Measurements from ENCODE around the gene SOX6. TPM values are rescaled to one million over a fixed set of nuclear protein-coding genes. Genes with fewer than 3 reads are reported as not detected.

The SOX6 gene
- total RNA-seq, 1 donor from 2014 or later: 4.9 TPM

DNA sequence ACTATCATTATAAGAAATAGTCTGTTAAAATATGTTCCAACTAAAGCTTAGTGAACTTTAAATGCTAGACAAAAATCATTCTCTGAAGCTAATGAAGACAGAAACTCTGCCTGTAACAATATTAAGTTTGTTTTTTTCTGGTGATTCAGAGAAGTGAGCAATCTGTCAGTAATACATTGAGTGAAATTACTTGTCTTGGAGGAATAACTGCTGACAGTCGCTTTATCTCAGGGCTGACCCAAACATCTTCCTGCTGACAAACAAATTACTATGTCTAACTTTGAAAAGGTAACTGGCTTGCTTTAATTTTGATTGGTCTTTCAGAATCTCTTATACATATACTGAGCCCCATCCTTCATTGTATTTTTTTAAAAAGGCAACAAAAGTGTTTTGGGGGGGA lies 264.5 kb downstream of the SOX6 start:
- H3K4me1 ChIP-seq: no peaks in the 10 kb centered on the region
- H3K36me3 ChIP-seq: no peaks in the 10 kb centered on the region
- H3K27me3 ChIP-seq: no peaks in the 10 kb centered on the region
- no peak overlapping the region for H3K4me3 ChIP-seq
- H3K27ac ChIP-seq: no peak overlapping the region
- H3K9me3 ChIP-seq: no peaks in the 10 kb centered on the region
- TF ChIP-seq, protein P1, sequence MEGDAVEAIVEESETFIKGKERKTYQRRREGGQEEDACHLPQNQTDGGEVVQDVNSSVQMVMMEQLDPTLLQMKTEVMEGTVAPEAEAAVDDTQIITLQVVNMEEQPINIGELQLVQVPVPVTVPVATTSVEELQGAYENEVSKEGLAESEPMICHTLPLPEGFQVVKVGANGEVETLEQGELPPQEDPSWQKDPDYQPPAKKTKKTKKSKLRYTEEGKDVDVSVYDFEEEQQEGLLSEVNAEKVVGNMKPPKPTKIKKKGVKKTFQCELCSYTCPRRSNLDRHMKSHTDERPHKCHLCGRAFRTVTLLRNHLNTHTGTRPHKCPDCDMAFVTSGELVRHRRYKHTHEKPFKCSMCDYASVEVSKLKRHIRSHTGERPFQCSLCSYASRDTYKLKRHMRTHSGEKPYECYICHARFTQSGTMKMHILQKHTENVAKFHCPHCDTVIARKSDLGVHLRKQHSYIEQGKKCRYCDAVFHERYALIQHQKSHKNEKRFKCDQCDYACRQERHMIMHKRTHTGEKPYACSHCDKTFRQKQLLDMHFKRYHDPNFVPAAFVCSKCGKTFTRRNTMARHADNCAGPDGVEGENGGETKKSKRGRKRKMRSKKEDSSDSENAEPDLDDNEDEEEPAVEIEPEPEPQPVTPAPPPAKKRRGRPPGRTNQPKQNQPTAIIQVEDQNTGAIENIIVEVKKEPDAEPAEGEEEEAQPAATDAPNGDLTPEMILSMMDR (IDR thresholded peaks at IDR 0.05): no peak
- TF ChIP-seq POLR2A (IDR thresholded peaks at IDR 0.05) (no peak), POLR2AphosphoS5 (IDR thresholded peaks at IDR 0.05; ENCODE audit: insufficient read depth in 1 of 2, low read depth in 1 of 2) (no peak)
- DNase-seq (ENCODE audit: extremely low spot score in 2 of 2): no peak
- intact Hi-C loops (cut with DNase I): no loop called here

DNA sequence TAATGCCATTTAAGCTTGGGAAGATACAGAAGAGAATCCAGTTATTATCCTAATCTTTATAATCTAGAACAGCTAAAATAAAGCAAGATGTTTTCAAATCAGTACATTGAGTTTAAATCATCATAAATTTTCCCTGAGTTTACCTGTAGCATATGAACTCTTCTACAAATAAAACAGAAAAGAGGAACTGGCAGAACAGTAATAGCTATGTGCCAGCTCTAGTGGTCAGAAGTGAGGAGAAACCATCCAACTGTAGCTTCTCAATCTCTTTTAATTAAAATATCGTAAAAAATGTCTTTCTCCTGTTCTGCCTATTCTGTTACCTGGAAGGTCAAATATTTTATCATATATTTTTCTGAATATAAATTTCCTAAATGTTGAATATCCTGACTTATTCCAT lies 266.9 kb downstream of the SOX6 start:
- TF ChIP-seq, protein P1 (IDR thresholded peaks at IDR 0.05): no peak
- no peak for TF ChIP-seq POLR2AphosphoS5 (IDR thresholded peaks at IDR 0.05; ENCODE audit: insufficient read depth in 1 of 2, low read depth in 1 of 2)
- no peak for TF ChIP-seq POLR2A (IDR thresholded peaks at IDR 0.05)
- no peak overlapping the region for H3K4me3 ChIP-seq
- no peaks in the 10 kb centered on the region for H3K27me3 ChIP-seq
- intact Hi-C loops (cut with DNase I): no loop called here
- H3K4me1 ChIP-seq: no peaks in the 10 kb centered on the region
- H3K9me3 ChIP-seq: no peaks in the 10 kb centered on the region
- H3K36me3 ChIP-seq: no peaks in the 10 kb centered on the region
- no peak for DNase-seq (ENCODE audit: extremely low spot score in 2 of 2)
- H3K27ac ChIP-seq: no peak overlapping the region

DNA sequence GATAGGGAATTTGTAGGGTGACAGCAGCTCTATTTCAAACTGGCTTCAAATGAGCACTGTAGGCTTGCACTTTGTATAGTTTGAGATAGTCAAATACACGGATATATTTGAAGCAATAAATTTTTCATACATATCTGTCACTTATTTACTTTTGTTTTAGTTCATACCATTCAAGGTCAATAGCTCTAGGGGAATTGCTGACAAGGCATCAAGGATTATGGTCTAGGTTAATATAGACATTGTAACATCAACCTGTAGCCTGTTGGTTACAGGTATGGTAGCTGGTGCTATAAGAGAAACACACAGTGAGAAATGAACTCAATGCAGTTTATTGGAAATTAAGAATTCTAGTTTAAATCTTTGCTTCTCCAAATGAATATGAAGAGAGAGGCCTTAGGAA lies 267.6 kb downstream of the SOX6 start:
- H3K9me3 ChIP-seq: no peaks in the 10 kb centered on the region
- intact Hi-C loops (cut with DNase I): no loop called here
- no peak for DNase-seq (ENCODE audit: extremely low spot score in 2 of 2)
- H3K27me3 ChIP-seq: no peaks in the 10 kb centered on the region
- no peaks in the 10 kb centered on the region for H3K4me1 ChIP-seq
- H3K27ac ChIP-seq: no peak overlapping the region
- no peaks in the 10 kb centered on the region for H3K36me3 ChIP-seq
- H3K4me3 ChIP-seq: no peak overlapping the region
- no peak for TF ChIP-seq POLR2A (IDR thresholded peaks at IDR 0.05)
- TF ChIP-seq, protein P1 (IDR thresholded peaks at IDR 0.05): no peak
- TF ChIP-seq POLR2AphosphoS5 (IDR thresholded peaks at IDR 0.05; ENCODE audit: insufficient read depth in 1 of 2, low read depth in 1 of 2): no peak

DNA sequence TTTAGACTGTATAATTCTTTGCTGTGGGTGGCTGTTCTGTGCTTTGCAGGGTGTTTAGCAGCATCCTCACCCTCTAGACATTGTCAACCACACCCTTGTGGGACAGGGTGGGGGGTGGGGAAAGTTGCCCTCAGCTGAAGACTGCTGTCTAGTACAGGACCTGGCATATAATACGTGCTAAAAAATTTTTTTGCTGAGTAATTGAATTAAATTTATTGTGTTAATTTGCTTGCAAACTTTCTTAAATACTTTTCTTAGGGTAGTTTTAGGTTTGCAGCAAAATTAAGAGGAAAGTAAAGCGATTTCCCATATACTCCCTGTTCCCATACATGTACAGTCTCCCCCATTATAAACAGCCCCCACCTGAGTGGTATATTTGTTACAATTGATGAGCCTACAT lies 268.5 kb downstream of the SOX6 start:
- H3K27me3 ChIP-seq: no peaks in the 10 kb centered on the region
- H3K4me1 ChIP-seq: no peaks in the 10 kb centered on the region
- H3K27ac ChIP-seq: no peak overlapping the region
- H3K36me3 ChIP-seq: no peaks in the 10 kb centered on the region
- DNase-seq (ENCODE audit: extremely low spot score in 2 of 2): no peak
- TF ChIP-seq POLR2AphosphoS5 (IDR thresholded peaks at IDR 0.05; ENCODE audit: insufficient read depth in 1 of 2, low read depth in 1 of 2) (no peak), POLR2A (IDR thresholded peaks at IDR 0.05) (no peak)
- TF ChIP-seq, protein P1 (IDR thresholded peaks at IDR 0.05): no peak
- no peaks in the 10 kb centered on the region for H3K9me3 ChIP-seq
- intact Hi-C loops (cut with DNase I): no loop called here
- H3K4me3 ChIP-seq: no peak overlapping the region

DNA sequence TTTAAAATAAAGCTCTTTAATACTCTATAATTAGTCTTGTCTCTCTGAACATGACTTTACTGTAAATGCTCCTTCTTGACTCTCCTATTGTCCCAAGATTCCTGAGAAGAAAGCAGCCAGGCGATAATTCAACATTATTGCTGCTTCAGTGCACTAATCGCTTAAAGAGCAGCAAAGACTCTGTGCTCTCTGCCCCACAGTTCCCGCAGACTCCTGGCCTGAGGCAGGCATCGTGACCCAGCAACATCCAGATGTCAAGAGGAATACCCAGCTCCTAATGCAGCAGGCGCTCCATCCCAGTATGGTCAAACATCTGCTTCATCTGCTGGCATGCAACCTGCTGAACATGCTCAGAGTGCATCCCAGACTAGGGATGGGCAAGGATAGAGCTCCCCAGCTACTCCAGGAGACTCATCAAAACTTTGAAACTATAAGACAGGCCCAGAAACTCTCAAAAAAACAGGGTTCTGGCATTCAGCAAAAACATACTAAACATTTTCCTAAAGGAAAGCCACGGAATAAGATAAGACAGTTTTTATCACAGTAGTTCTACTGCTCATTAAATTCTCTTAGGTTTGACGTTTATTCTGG lies 270.0 kb downstream of the SOX6 start:
- DNase-seq (ENCODE audit: extremely low spot score in 2 of 2): no peak
- Histone ChIP-seq H3K27me3 (no peaks in the 10 kb centered on the region), H3K4me1 (peaks cover 6% of the 10 kb centered on the region), H3K27ac (no peak overlapping the region), H3K36me3 (no peaks in the 10 kb centered on the region), H3K4me3 (no peak overlapping the region), H3K9me3 (no peaks in the 10 kb centered on the region)
- TF ChIP-seq POLR2A (IDR thresholded peaks at IDR 0.05): no peak
- TF ChIP-seq POLR2AphosphoS5 (IDR thresholded peaks at IDR 0.05; ENCODE audit: insufficient read depth in 1 of 2, low read depth in 1 of 2): no peak
- TF ChIP-seq, protein P1 (IDR thresholded peaks at IDR 0.05): no peak
- intact Hi-C loops (cut with DNase I): no loop called here

Data from vagina (tissue), 2 donors.